WI38 (cell line): ENCODE data around the gene RPS28.
"Not testable (repeated sequence)": the region's sequence is repeated elsewhere in the genome, so short reads cannot be mapped to it uniquely, and the experiment has no call there.

Source experiments
- H3K4me3 ChIP-seq: 2 replicates; pipeline ENCODE4 v1.5.1; 2011; ENCODE audit warnings: low read depth, mild to moderate bottlenecking, control low read depth, low read length
- TF ChIP-seq, protein P1 (sequence below): IDR thresholded peaks from 2 replicates; pipeline ENCODE4 v1.5.1; 2012; ENCODE audit warnings: low read depth, mild to moderate bottlenecking, control low read depth, low read length

The RPS28 gene

GRCh38 chr19:8340341-8341096, 19.2 kb downstream of the RPS28 start:
- TF ChIP-seq, protein P1, sequence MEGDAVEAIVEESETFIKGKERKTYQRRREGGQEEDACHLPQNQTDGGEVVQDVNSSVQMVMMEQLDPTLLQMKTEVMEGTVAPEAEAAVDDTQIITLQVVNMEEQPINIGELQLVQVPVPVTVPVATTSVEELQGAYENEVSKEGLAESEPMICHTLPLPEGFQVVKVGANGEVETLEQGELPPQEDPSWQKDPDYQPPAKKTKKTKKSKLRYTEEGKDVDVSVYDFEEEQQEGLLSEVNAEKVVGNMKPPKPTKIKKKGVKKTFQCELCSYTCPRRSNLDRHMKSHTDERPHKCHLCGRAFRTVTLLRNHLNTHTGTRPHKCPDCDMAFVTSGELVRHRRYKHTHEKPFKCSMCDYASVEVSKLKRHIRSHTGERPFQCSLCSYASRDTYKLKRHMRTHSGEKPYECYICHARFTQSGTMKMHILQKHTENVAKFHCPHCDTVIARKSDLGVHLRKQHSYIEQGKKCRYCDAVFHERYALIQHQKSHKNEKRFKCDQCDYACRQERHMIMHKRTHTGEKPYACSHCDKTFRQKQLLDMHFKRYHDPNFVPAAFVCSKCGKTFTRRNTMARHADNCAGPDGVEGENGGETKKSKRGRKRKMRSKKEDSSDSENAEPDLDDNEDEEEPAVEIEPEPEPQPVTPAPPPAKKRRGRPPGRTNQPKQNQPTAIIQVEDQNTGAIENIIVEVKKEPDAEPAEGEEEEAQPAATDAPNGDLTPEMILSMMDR: 0 out of 2 replicates have a peak, but pooled peaks have one; percentile 9
- no peak overlapping the region for H3K4me3 ChIP-seq

- H3K4me3 ChIP-seq: not testable (repeated sequence)
These were observed 20.2 kb downstream of the RPS28 start for GRCh38 chr19:8341504-8341903.

DNA sequence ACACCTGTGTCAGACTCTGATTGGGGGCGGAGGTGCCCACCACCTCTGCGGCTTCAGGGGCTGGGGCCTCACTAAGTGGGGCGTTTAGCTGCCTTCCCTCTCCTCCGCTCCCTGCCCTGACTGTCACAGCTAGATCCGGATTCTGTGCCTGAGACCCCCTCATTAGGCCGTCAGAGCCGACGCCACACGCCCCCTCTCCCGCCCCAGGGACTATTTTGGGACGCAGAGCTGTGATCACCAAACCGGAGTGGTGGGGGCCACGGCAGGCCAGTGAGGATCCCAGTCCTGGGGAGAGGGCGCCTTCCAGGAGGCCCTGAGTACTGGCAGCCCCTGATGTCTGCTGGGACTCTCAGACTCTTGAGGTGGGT, 21.0 kb downstream of the RPS28 start:
- TF ChIP-seq, protein P1: no peak
- no peak overlapping the region for H3K4me3 ChIP-seq

DNA sequence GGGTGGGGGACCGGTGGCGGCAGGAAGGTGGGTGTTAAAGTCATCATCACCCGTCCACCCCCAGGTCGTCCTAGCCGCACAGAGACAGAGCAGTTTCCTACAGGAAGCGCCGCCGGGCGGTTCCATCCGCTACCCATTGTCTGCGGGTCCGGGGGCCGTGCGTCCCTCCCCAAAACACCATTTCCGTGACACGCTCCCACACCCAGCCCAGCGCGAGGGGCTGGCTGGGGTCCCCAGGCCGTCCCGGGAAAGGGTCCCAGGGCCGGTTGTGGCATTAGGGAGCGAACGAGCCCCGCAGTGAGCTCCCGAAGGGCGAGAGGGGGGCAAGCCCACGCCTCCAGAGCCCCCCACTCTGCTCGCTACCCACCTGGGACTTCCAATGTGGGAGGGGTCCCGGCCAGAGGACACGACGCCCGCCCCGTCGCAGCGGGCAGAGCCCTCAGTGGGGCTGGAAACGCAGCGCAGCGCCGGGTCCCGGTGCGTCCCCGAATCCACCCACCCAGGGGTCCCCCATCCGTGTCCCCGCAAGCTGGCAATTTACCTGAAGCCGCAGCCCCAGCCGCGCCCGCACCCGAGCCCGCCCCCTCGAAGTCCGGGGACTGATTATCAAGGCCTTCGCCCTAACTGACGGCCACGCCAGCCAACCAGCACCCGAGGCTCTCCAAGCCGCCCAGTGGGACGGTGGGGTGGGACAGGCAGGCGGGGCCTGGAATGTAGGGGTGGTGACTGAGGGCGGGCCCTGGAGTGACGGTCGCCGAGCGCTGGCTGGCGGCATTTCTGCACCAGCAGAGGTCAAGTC, 21.6 kb downstream of the RPS28 start, which contains the start of gene KANK3:
TSS of gene KANK3 (minus strand) at position 579 of the 799 bp plus-strand sequence. CDS start 5,434 bp downstream, outside the sequence.
- peak within 1 kb of the TSS; percentile 38 for H3K4me3 ChIP-seq
- TF ChIP-seq, protein P1: no peak

- H3K4me3 ChIP-seq: no peak overlapping the region
- TF ChIP-seq, protein P1: no peak
These were observed 22.2 kb downstream of the RPS28 start for GRCh38 chr19:8343483-8343844.

- H3K4me3 ChIP-seq: not testable (repeated sequence)
These were observed 28.5 kb downstream of the RPS28 start for GRCh38 chr19:8349629-8350372.

DNA sequence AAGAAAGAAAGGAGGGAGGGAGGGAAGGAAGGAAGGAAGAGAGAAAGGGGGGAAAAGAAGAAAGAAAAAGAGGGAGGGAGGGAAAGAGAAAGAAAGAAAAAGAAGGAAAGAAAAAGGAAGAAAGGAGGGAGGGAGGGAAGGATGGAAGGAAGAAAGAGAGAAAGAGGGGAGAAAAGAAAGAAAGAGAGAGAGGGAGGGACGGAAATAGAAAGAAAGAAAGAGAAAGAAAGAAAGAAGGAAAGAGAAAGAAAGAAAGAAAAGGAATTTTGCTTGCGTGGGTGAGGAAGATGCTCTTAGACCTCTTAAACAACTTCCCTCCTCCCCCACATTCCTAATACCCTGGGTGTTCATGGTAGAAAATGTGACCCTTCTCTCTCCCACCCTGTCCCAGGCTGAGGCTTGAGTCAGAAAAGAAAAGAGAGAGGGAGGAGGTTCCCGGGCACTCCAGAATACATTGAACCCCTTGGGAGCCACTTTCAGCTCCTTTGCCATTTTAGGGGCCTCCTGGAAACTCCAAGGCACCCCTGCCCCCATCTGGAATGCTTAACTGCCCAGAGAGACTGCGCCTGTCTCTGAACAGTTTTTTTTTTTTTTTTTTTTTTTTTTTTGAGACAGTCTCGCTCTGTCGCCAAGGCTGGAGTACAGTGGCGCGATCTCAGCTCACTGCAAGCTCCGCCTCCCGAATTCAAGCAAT, 31.0 kb downstream of the RPS28 start:
- H3K4me3 ChIP-seq: peak overlapping the region; percentile 40
- TF ChIP-seq, protein P1: no peak

GRCh38 chr19:8352845-8353244, 31.5 kb downstream of the RPS28 start:
- not testable (repeated sequence) for H3K4me3 ChIP-seq
